Skeletal muscle tissue (tissue), 4 donors: ENCODE results near the gene NPTX1. TPM values are rescaled to one million over a fixed set of nuclear protein-coding genes. Genes with fewer than 3 reads are reported as not detected.

Source experiments
- H3K27ac ChIP-seq: one replicate; pipeline ENCODE4 v1.7.0; 2013; ENCODE audit warnings: mild to moderate bottlenecking, low read depth, low read length, inconsistent platforms
- H3K27me3 ChIP-seq, 3 donors: one replicate each; pipeline ENCODE4 v1.7.0; 2013; ENCODE audit warnings: low read length in 3 of 3; ENCODE audit not compliant: control insufficient read depth in 3 of 3, insufficient read depth in 3 of 3
- H3K36me3 ChIP-seq, 3 donors: one replicate each; pipeline ENCODE4 v1.7.0; 2013; ENCODE audit warnings: low read length in 3 of 3; ENCODE audit not compliant: control insufficient read depth in 3 of 3, insufficient read depth in 3 of 3
- H3K4me1 ChIP-seq, 3 donors: one replicate each; pipeline ENCODE4 v1.7.0; 2013; ENCODE audit warnings: low read length in 3 of 3, mild to moderate bottlenecking in 3 of 3; ENCODE audit not compliant: control insufficient read depth in 3 of 3, insufficient read depth in 3 of 3
- H3K4me3 ChIP-seq, 3 donors: one replicate each; pipeline ENCODE4 v1.7.0; 2013; ENCODE audit warnings: low read length in 3 of 3
- H3K9ac ChIP-seq, 3 donors: one replicate each; pipeline ENCODE4 v1.7.0; 2013; ENCODE audit warnings: low read length in 3 of 3, mild to moderate bottlenecking in 3 of 3, moderate library complexity in 2 of 3, low read depth in 1 of 3
- H3K9me3 ChIP-seq, 3 donors: one replicate each; pipeline ENCODE4 v1.7.0; 2013; ENCODE audit warnings: low read length in 3 of 3; ENCODE audit not compliant: control insufficient read depth in 3 of 3
- total RNA-seq: library from RNA; depleted of rRNA; stranded (reverse); fragments of >200 nt; gene quantifications from one replicate; pipeline ENCODE4 v1.2.3, GENCODE V29; 2014
- donor health status: Osteomylitis.

Gene NPTX1
- total RNA-seq, 1 donor from 2014 or later, result 1.0 TPM

DNA sequence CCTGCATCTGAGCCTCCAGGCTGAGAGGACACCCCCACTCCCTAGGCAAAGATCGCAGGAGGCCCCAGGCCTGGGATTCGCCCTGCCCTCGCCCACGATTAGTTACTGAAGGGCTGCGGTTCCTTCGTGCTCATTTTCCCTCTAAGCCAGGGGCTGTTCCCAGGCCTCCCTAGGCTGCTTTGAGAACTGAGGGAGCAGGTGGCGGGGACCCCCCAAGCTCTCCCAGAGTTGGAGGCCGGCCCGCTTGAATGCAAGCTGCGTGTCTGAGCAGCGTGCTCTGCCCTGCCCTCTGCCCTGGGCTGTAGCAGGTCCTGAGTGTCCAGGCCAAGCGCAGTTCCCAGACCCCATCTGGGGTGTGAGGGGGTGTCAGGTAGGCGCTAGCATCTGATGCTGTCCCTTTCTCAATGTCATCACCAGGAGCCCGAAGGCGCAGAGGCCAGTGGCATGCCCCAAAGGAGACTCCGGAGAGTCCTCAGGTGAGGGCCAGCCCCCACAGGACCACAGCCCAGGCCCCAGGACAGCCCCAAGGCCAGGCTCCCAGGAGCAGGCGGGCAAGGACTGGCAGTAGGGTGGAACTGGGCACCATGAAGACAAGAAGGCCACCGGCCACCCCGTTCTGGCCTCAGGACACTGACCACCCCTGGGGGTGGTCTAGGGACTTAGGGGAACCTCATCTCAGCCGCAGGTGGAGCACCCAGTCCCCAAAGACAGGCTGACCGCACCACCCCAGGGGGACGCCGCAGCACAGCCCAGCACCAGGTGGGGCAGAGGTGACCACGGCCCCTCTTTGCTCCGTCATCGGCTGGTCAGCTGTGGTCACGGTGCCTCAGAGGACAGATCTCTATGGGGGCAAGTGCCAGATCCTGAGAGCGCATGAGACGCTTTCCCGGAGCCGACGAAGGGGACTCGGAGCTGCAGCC, 46.8 kb downstream of the NPTX1 start:
- peaks cover 7 to 18% (median 9%) of the 10 kb centered on the region in 3 donors for H3K36me3 ChIP-seq
- no peak overlapping the region for H3K27ac ChIP-seq
- no peaks in the 10 kb centered on the region for H3K9me3 ChIP-seq
- H3K9ac ChIP-seq, result no peak overlapping the region
- no peaks in the 10 kb centered on the region for H3K27me3 ChIP-seq
- H3K4me1 ChIP-seq, result peaks cover 0 to 10% (median 5%) of the 10 kb centered on the region in 3 donors
- no peak overlapping the region for H3K4me3 ChIP-seq

DNA sequence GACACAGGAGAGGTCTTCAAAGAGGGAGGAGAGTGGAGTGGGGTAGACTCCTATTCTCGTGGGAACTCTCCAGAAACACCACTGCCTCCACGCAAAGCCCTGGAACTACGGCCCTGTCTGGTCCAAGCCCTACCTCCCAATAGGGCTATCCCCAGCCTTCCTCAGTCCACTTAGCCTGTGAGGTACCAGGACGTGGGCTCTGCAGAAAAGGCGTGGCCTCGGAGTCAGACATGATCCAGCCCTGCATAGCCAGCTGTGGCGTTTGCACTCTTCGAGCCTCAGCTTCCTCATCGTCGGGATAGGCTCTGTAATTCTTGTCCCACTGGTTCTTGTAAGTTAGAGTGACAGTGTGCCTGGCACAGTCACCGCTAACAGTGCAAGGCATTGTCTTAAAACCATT, 47.6 kb downstream of the NPTX1 start:
- Histone ChIP-seq H3K36me3 (peaks cover 7 to 18% (median 9%) of the 10 kb centered on the region in 3 donors), H3K4me1 (peaks cover 0 to 14% (median 9%) of the 10 kb centered on the region in 3 donors), H3K27ac (no peak overlapping the region), H3K9ac (no peak overlapping the region), H3K9me3 (no peaks in the 10 kb centered on the region), H3K27me3 (no peaks in the 10 kb centered on the region), H3K4me3 (no peak overlapping the region)

DNA sequence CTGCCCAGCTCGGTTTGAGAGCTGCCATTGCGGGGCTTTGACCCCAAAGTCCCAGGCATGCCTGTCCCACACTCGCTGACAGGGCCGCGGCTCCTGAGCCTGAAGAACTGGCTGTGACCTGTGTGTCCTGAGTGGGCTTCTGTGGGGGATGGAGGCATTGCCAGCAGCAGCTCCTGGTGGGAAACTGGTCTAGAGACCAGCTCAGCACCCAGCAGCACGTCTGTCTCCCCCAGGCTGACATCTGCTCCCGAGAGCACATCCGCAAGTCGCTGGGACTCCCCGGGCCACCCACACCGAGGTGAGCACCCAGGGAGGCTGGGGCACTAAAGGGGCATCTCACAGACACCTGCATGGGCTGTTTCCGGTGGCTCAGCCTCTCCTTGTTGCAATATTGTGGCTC, 48.0 kb downstream of the NPTX1 start:
- no peak overlapping the region for H3K27ac ChIP-seq
- H3K9ac ChIP-seq, result no peak overlapping the region
- H3K4me3 ChIP-seq, result no peak overlapping the region
- H3K9me3 ChIP-seq, result no peaks in the 10 kb centered on the region
- peaks cover 3 to 18% (median 11%) of the 10 kb centered on the region in 3 donors for H3K4me1 ChIP-seq
- H3K27me3 ChIP-seq, result no peaks in the 10 kb centered on the region
- peaks cover 7 to 18% (median 9%) of the 10 kb centered on the region in 3 donors for H3K36me3 ChIP-seq

DNA sequence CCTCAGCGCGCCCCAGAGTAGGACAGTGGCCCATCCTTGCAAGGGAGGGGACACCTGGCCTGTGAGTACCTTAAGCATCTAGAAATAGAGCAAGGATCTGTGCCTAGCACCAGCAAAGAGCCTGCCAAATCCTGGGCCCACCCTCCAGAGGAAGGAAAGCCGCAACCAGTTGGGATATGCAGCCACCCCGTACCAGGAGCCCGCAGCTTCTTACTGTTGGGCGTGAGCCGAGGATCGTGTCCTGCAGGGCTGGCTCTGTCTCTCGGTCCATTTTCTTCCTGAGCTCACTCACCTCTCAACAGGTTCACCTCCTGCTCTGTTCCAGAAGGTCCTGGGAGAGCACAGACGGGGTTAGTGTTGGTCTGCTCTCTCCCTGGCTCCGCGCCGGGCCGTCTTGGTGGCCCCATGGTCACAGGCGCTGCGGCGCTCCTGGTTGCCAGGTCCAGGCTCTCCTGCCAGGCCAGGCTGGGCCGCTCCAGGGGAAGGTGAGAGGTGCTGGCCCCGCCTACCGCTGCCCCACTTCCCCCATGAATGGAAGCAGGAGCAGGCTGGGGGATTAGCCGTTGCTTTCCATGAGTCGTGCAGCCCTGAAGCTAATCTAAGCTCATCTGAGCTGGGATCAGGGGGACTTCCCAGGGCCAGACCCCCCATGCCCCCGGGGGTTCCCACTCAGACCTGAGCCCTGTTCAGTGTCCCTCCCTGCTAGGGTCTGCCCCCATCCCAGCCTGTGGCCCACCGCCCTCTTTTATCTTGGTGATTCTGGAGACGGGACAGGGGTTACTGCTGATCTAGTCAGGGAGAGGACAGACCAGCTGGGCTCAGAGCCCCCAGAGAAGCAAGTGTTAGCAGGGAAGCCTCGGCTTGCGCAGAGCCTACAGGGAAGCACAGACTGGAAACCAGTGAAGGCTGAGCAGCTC, 48.8 kb downstream of the NPTX1 start:
- Histone ChIP-seq H3K27me3 (no peaks in the 10 kb centered on the region), H3K9ac (peak overlapping the region in 1 of 3 donors; percentile 57), H3K36me3 (peaks cover 7 to 18% (median 9%) of the 10 kb centered on the region in 3 donors), H3K27ac (no peak overlapping the region), H3K4me1 (peaks cover 9 to 26% (median 17%) of the 10 kb centered on the region in 3 donors), H3K4me3 (no peak overlapping the region), H3K9me3 (no peaks in the 10 kb centered on the region)

DNA sequence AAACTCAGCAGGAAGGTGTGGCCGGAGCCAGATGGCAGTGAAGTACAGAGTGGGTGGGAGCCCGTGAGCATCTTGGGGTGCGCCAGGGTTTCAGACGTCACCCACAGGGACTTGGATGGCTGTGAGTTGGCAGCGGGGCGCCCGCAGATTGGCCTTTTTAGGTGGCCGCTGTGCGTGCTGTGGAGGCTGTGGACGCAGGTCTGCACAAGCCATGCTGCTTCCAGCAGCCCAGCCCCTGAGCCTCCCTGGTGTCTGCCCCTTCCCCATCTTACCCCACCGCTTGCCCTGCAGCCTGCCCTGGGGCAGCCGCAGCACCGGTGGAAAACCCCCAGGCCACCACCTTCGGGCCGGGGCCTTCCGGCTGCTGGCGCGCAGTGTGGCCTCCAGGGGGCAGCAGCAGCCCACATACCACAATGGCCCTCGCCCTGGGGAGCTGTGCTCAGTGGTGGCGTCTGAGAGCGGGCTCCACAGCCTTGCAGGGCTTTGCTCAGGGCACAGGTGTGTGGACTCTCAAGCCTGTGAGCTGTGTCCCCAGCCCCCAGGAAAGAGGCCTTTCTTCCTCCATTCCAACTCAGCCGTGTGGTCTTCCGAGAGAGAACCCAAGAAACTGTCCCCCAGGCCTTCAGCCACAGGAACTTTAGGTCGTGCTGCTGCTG, 49.6 kb downstream of the NPTX1 start:
- Histone ChIP-seq H3K4me3 (no peak overlapping the region), H3K9ac (peak overlapping the region in 2 of 3 donors; percentile 57 to 70), H3K36me3 (peaks cover 7 to 18% (median 9%) of the 10 kb centered on the region in 3 donors)

DNA sequence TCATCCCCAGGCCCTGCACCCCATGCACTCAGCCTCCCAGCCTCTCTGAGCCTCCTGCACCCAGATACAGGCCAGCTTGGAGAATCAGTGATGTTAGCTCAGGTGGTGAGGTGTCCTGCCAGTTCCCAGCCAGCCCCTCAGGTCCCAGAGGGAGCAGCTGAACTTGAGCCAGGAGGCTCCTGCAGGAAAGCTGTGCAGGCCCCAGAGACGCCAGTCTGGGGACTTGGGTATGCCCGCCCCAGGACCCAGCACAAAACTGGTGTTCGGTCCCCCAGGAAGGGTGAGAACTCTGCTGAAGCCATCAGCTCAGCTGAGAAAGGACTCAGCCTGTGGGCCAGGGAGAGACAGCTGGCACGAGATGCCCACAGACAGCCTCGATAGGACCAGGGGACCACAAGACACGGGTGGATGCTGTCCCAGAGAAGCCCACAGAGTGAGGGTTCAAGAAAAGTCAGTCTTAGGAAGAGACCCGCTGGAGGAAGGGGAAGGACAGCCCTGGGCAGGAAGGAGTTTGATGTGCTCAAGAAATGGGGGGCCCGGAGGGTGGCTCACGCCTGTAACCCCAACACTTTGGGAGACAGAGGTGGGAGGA, 50.5 kb downstream of the NPTX1 start:
- Histone ChIP-seq H3K27ac (no peak overlapping the region), H3K4me1 (peaks cover 9 to 30% (median 21%) of the 10 kb centered on the region in 3 donors), H3K9ac (no peak overlapping the region)

More for the DNA sequence above, 49.6 kb downstream of the NPTX1 start:
- Histone ChIP-seq H3K4me1 (peaks cover 9 to 30% (median 21%) of the 10 kb centered on the region in 3 donors), H3K27me3 (no peaks in the 10 kb centered on the region), H3K27ac (no peak overlapping the region), H3K9me3 (no peaks in the 10 kb centered on the region)

DNA sequence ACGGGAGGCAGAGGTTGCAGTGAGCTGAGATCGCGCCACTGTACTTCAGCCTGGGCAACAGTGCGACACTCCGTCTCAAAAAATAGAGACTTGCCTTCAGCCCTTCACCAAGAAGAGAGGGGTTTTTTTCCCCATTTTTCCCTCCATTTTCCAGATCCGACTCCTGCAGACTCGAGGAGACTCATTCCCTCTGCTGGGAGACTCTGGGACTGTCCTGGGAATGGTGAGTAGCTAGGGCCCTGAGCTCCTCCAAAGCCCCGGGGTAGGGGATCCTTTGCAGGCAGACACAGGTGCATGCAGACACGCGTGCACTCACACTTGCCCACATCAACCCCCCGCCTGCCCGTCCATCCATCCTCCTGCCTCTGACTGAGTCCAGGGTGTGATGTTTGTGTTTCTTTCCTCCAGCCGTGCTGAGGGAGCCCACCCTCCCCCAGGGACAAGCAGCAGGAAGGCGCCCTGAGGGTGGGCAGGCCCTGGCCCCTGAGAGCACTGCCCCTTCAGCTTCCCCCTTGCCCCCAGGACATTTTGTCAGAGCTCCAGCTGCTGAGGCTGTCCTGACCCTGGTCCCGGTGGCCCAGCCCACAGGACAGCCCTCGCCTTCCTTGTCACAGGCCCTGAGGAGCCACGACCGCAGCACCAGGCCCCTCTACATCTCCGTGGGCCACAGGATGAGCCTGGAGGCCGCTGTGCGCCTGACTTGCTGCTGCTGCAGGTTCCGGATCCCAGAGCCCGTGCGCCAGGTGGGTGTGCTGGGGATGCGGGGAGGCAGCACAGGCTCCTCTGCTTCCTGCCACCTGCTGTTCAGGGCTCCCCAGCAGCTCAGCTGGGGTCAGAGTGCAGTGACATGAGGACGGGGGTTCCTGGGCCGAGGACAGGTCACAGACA, 51.3 kb downstream of the NPTX1 start:
- no peak overlapping the region for H3K27ac ChIP-seq
- H3K27me3 ChIP-seq, result no peaks in the 10 kb centered on the region
- peaks cover 9 to 30% (median 21%) of the 10 kb centered on the region in 3 donors for H3K4me1 ChIP-seq
- no peaks in the 10 kb centered on the region for H3K9me3 ChIP-seq
- H3K36me3 ChIP-seq, result peaks cover 7 to 20% (median 8%) of the 10 kb centered on the region in 3 donors
- H3K4me3 ChIP-seq, result no peak overlapping the region
- no peak overlapping the region for H3K9ac ChIP-seq

More for the DNA sequence above, 50.5 kb downstream of the NPTX1 start:
- Histone ChIP-seq H3K36me3 (peaks cover 7 to 18% (median 9%) of the 10 kb centered on the region in 3 donors), H3K27me3 (no peaks in the 10 kb centered on the region), H3K4me3 (no peak overlapping the region), H3K9me3 (no peaks in the 10 kb centered on the region)

DNA sequence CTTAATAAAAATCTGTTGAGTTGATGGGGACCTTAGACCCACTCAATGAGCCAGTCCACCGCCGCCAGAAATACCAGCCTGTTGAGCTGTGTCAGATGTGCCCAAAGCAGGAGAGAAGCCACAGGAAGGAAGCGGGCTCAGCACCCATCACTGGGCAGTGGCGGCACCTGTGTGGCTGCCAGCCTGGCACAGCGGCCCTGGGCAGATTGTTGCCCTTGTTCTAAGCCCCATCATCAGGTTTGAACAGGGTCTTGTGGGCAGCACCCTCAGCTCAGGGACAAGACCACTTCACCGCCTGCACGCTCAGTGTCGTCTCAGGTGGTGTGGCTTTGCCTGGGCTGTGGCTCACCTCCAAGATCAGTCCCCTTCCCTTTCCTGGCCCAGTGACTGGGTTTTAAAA, 52.1 kb downstream of the NPTX1 start:
- H3K4me1 ChIP-seq, result peaks cover 9 to 33% (median 21%) of the 10 kb centered on the region in 3 donors
- H3K36me3 ChIP-seq, result peaks cover 9 to 25% (median 15%) of the 10 kb centered on the region in 3 donors
- no peak overlapping the region for H3K4me3 ChIP-seq
- no peaks in the 10 kb centered on the region for H3K9me3 ChIP-seq
- H3K27ac ChIP-seq, result no peak overlapping the region
- peak overlapping the region in 1 of 3 donors; percentile 32 for H3K9ac ChIP-seq
- H3K27me3 ChIP-seq, result no peaks in the 10 kb centered on the region
